AG08396 (cell line): ENCODE measurements around the gene NREP.

Experiments
- DNase-seq: peaks from one replicate; pipeline ENCODE4 v3.0.0; 2012; ENCODE audit warnings: low spot score, mixed read lengths

NREP gene

DNA sequence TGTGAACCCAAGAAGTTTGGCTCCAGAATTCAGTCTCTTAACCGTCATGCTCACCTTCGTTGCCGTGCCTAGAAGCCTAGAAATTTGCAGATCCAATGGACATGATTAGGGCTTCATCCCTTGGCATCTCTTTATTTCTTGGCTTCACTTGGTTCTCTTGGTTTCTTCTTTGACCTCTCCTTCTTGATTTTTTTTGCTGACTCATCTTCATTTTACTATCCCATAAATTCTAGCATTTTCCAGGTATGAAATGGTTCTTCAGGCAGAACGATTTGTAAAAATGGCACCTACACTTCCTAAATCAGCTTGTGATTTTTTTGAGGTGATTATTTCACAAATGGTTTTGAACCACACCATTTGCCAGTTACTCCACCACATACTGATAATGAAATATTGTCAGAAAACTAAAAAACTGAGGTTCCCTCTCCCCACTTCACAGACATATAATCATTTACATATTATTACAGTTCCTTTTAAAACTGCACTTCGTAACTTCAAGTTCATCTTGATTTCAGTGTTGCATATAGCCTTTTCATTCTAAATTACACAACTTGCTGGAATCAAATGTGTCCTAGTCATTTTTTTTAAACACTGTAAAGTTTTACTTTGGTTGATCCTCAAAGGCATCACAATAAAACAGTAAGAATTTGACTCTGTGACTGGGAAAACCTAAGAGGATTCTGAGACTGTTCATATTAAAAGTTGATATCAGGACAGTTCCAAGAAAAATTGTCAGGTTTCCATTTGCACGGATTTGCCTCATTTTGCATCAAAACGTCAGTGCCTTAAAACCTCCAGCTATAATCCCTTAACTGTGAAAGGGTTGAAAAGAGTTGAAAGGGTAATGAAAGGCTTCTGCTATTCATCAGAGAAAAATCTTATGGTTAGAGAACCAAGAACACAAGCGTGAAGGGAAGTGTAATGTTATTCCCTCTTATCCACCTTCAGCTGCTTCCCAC is 8.9 kb upstream of the NREP start:
- DNase-seq: no peak

DNA sequence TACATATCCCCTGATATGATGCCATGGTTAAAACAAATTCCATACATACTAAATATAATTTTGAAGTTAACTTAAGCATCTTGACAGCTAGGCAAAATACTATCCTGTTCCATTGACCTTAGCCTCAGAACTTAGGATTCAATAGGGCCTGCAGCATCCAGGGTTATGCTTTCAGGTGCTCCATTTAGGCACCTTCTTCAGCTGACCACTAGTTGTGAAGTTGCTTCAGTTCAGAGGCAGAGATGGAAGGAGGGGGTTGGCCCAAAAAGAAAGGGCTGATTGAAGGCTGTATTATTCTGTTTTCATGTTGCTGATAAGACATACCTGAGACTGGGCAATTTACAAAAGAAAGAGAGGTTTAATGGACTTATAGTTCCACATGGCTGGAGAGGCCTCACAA is 7.0 kb upstream of the NREP start:
- DNase-seq: no peak

DNA sequence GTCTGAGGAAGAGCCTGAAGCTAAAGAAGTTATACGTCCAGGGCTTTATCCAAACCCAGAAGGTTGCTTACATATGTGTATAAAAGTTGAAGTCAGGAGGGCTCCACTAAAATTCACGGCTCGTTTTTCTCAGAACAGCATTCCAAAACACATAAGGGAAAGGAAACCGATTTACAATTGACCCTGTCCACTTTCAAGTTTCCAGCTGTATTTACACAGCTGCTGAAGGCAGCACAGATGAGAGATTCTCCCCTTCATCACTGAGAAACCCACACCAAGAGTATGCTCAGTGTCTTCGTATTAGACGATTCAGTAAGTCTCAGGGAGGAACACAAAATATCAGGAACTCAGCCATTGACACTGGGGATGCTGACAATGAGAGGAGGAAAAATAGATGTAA is 5.9 kb upstream of the NREP start:
- DNase-seq: no peak

DNA sequence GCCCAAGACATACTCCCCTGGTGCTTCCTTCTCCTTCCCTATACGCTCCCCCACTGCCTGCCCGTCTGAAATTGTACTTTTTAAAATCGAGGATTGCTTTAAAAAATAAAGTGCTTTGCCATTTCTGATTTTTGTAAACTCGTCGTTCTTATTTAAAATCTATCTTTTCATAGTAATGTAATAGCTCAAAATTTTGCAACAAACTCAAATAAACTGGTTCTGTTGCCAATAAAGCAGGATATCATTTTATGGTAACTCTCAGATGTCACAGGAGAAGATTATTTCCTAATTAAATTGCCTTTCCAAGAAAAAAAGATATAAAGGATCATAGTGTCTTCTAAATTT is 1.3 kb upstream of the NREP start:
- no peak for DNase-seq

DNA sequence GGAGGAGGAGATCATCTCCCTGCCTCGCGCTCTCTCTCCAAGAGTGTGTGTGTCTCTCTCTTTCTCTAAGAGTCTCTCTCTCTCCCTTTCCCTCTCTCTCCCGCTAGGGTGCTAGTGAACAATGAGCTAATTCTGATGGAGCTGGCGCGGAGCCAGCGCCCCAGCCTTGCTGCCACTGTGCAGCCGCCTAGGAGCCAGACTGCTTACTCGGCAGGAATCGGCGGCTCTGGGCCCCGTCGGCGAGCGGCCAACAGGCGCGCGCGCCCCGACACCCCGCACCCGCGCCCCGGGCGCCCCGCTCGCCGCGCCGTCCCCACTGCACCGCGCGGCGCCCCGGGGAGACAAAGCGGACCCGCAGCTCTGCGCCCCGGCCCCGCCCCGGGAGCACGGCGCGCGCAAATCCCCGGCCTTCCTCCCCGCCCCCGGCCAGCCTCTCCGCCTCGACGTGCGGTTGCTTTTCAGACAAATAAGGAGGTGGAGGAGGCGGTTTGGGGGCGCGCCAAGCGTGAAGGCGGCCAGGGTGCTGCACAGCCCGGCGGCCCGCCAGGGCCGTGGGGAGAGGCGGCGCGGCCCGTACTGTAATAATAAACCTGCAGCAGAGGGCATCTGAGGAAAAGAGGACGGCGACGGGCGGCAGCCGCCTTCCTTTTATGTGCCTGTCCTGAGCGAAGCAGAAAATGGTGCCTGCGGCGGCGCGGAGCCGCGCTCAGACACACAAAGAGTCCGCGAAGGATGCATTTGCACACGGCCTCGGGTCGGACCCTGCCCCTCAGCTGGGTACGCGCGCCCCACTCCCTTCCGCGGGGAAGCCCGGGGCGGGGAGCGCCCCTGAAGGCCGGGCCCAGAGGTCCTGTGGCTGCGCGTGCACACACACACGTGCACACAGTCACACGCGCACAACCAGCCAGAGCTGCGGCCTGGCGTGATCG is 625 bp upstream of the NREP start:
- DNase-seq: peak; percentile 91

DNA sequence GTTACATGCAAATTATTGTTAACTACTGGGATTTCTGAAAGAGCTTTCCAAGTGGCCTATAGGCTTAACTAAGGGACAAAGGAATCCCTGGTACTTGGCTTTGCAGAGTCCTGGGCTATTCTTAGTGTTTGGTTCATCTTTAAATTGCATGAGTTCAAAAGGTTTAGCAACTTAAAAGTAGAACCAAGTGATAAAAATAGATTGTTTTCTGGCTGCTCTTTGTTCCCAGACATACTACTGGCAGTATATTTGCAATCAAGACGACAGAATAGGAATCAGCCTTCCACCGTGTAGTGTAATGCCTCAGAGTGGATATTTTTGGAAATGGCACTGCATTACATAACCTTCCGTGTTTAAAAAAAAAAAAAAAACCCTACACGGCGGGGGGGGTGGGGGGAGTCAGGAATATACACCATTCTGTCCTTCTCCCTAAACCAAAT is 1.0 kb downstream of the NREP start:
- DNase-seq: no peak

DNA sequence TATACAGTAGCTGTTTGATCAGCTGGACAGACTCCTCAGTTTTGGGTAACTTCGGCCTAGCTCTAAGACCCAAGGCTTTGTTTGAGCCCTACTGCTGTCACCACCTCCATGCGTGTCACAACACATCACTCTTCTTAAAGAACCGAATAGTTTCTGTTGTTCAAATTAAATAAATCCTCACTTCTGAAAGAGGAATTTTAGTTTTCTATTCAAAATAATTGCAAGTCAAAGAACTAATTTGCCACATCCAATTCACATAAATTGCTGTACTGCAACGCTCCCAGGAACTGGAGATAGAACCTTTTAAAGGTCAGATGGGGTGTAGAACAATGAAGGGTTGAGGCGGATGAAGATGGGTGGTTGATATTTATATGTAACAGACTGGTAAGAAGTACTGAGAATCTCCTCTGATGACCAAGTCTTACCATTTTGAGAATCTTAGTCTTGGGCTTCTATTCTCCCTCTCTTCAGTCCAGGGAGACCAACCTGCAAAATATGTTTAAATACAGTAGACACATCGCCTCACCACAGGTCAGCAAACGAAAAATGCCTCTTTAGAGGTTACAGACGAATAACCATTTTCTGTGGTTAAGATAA is 1.6 kb downstream of the NREP start:
- no peak for DNase-seq

DNA sequence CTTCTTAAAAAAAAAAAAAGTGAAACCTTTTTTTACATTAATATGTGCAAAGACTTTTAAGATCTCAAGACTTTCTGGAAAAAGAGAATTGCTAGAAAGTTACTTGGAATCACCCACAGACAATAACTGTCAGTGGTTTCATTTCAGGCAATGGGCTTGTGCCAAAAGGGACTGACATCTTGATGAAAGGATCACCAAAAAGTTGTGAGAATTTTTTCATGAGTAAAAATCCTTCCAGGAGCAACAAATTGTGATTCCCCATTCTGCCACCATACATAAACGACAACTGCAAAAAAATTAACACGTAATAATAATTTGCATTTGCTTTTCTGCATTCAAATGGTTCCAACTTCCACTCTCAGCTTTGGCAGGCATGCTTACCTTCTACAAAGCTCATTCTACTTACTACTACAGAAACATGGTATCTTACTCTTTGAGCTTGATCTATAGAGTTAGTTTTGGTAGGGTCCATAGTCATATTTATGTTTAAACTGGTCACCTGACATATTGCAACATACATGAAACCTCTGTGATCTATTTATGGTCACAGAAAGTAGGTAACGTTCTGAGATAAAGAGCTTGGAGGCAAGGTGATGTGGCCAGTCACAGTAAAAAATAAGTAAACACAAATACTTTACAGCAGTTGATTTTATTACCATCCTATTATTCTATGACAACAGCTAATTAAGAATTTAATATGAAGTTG is 3.0 kb downstream of the NREP start:
- no peak for DNase-seq

DNA sequence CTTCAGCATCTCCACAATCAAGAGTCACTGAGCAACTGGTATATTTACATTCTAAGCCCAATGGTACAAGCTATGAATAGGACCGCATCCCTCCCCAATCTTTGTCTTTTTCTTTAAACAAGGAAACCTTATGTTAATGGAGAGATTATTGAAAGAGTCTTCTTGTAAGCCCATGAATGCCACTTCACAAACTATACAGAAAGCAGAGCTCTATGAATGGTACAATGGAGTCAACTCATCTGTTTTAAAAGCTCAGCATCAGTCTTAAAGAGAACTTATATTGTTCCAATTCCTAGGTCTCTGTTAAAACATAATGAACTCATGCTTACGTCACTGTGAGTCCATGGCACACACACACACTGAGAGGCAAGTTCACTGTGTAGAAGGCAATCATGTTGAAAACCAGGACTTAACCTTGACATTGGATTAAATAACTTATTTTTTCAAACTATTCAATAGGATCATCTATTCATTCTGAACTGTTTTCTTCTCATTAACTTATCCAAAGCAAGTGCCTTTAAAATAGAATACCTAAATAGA is 4.5 kb downstream of the NREP start:
- DNase-seq: no peak

DNA sequence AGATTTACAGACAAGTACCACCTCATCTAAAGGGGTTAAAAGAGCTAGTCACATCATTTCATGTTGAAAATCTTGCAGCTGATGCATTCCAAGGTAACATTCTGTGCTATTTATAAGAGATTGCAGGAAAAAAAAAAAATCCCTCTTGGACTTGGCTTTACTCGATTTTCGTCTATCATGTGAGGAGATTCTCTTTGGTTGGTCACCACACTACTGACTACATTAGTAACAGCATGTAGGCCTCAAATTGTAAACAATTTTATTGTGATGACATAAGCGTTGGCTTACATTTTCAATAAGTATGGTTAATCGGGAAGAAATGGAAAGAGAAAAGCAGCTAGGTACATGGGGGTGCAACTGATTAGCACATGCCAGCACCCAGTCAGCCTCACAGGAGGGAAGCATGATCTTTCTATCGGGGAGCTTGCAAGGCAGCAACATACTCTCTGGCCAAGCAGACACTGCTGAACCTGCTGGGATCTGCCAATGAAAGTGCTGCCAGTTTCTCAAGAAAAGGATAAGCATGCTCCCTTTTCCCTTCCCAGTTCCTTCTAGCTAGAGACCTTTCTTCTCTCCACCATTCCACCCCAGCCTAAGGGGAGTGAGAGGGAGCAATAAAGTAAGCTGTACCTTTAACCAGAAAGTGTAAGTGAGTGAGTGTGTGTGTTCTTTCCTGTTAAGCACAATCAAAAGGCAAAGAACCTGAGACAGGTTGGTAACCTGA is 7.5 kb downstream of the NREP start:
- no peak for DNase-seq

DNA sequence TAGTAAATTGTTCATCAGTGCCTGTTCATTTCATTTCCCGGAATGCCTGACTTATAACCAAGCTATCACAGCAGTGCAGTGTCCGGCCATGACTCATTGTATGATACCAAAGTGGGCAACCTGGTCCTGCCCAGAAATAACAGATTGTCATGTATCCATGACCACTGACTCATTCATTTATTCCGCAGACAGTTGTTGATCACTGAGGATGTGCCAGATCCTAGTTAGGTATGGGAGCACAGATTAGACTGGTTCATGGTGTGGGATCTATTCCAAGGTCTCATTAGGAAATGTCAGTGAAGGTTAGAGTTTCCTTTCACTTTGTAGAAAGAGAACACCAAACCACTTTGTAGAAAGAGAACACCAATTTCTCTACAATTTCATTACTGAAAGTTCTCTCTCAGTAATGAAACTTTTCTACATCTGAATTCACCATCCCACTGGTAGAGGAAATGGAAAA is 8.7 kb downstream of the NREP start:
- DNase-seq: peak; percentile 68

DNA sequence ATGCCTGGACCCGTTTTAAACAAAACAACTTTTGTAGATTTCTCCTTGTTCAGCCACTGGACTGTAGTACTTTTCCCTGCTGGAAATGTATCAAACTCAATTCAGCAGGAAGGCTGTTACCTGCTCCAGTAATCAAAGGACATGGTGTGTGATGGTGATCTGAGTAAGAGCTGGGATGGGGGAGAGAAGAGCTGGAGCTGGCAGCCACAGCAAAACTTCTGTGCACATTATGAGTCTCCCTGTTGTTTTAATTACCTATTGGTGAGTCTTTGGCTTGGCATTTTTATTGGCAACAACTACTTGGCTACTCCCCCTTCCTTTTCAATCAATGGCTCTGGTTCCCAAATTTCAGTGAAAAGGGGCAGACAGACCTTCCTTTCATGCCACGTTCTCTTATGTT is 9.7 kb downstream of the NREP start:
- no peak for DNase-seq

DNA sequence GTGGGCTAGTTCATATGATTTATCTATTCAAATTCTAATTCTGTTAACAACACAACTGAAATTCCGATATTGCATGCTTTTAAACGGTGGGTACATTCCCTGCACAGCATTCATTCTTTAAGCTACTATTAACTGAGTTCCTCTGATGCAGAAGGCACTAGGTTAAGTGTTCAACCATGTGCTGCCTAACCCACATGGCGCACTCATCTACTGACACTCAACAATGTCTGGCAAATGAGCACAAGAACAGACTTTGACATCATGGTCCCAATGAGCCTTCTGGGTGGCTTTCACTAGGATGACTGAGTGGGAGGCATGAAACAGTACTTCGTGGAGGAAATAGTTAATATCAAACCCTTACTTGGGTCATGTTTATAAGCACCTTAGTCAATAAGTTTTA is 10.2 kb downstream of the NREP start:
- DNase-seq: no peak

DNA sequence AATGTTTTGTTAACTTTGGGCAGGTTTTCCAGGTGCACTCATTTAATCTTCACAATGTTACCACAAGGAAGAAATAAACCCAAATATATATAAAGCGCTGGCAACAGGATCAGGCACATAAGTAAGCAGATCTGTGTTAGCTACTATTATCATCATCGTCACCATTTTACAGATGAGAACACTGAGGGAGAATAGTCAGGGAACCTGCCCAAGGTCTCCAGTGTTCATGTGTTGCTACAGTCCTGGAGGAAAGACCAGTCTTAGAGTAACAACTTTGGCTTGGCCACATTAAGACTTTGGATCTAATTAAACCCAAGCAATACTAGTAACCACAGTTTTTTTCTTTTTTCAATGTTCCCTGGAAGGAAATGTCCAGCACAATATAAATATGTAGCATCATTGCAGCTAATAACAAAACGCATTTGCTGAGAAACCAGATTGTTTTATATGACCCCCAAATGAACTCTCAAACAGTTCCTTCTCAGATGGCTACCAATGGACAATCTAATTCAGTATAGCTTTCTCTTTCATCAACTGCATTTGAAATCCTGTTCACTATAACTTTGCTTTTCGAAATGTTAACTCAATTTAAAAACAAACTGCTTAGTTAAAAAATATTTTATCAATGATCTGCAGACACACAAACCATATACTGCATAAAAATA is 11.8 kb downstream of the NREP start:
- no peak for DNase-seq

DNA sequence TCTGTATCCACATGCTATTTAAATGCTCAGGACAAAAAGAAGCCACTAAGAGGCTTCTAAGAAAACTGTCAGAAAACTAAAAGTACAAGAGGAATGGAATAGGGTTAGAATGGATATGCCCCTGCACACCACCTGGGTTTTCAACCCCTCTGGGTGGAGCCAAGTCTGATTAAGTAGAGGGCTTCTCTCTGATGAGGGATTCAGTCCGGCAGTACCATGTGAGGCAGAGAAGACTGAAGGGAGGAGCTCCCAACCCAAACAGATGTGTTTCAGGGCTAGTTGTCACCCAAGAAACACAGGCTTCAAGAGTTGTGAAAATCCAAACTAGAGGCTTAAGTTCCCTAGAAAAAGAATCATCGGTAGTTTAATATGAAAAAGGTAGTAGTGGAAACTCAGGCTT is 12.5 kb downstream of the NREP start:
- DNase-seq: no peak

DNA sequence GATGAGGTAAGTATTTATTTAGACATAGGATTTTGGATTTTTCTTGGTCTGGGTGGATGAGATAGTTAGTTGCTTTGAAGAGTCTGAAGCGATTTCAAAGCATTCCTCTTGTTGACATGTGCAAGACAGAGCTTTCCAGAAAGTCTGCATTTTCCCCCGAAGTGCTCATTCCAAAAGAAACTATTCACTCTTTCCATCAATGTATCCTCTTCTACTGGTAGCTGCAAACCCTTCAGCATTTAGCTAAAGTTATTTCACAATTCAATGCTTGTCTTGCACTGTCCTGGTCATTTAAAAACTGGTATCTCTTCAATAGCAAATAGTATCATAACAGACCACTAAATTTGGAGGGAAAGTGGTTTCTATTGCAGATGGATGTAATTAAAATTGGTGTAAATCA is 13.0 kb downstream of the NREP start:
- DNase-seq: no peak

DNA sequence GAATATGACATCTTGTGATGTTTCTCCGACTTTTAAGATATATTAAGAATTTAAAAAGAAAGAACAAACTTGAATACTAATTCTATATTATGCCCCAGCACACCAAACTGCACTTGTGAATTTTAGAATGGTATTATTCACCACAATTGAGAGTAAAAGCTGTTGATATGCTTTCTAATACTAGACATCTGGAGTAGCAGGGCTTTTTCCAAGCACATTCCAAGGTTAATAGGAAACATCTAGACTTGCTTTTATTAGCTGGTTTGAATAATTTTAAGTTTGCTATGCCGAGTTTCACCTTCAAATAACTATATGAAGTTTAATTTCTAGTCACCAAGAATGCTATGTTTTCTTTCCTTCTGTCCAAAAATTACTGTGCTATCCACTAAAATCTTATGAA is 13.5 kb downstream of the NREP start:
- no peak for DNase-seq

DNA sequence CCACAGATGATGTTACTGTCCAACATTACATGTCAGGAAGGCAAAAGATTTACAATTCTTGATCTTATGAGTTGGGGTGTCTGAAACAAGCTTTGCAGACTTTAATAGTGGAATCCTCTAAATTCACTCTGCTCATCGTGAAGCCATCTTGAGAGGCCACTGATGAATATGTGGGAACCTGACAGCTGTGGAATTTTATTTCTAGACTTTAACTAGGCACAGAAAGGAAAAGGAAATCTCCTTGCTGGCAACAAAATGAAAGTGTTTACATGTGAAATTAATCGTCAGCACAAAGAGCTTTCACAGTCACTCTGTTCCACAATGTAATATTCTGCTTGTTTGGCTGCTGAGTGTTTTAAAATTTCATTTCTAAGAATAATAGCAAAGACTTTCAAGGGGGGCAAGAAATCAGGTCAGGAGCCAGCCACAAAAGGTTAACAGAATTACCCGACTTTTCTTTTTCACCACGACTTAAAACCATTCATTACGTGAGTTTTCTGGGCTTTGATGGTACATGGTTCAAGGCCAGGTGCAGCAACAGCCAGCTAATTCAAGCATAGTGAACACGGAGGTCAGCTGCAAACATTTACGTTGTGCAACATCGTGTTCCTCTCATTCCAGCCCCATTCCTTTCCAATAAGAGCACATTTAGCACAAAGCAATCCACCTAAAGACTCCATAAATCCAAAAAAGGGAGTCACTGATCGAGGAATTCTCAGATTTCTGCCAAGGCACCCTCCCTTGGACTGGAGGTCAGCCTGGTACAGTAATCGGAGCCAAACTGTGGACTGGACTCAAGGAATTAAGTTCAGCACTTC is 14.6 kb downstream of the NREP start:
- DNase-seq: peak; percentile 46

DNA sequence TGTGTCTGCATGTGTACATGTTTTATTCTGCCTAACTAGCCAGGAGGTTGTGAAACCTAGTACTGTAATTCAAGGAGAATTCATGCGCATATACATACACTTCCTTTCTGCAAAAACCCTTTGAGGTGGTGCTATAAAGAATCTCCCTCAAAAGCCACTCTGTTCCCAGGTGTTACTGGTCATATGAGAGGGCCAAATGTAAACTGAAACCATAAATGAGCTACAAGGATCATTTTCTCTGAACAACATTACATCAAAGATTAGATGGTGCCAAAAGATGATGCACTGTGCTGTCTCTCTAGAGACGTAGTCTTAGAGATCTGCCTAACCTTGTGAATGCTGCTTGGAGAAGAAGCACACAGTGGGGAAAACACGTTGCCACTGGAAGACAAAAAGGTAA is 15.7 kb downstream of the NREP start:
- no peak for DNase-seq

DNA sequence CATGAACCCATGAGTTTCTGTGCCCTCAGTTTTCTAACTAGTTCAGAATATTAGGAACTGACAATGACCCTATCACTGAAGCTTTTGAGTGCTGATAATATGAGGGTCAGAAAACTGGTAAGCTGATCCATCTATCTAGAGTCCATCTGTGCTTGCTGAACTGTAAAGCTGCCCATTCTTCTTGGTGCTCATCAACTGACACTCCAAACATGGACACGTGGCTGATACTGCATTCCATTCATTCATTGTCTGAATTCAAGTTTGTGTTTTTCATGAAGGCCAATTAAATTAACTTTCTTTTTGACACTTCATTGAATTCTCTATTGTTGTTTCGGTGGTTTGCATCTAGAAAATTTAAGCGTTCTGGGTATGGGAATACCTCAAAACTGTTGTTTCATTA is 17.6 kb downstream of the NREP start:
- DNase-seq: no peak
